GM12878 (cell line): ENCODE measurements around the gene TTYH1. TPM values are rescaled to one million over a fixed set of nuclear protein-coding genes. Genes with fewer than 3 reads are reported as not detected.

ENCODE experiments used
- BACH1 ChIP-seq: fragments of 450-650 bp; IDR thresholded peaks from 2 replicates; pipeline ENCODE4 v1.6.1; 2017; ENCODE audit warnings: mild to moderate bottlenecking, borderline replicate concordance
- BRCA1 ChIP-seq: IDR thresholded peaks from 2 replicates; pipeline ENCODE4 v1.6.1; 2011; ENCODE audit warnings: low read depth, low read length, improper control_type of control experiment
- CBX3 ChIP-seq: fragments of 200-600 bp; sonication (generic); IDR thresholded peaks from 2 replicates; pipeline ENCODE4 v1.6.1; 2016; ENCODE audit warnings: low read depth, borderline replicate concordance
- ESRRA ChIP-seq: IDR thresholded peaks from 2 replicates; pipeline ENCODE4 v1.6.1; 2012; ENCODE audit warnings: mild to moderate bottlenecking, low read length, improper control_type of control experiment
- IRF5 ChIP-seq: fragments of 450-650 bp; IDR thresholded peaks from 2 replicates; pipeline ENCODE4 v1.6.1; 2017; ENCODE audit warnings: borderline replicate concordance
- MYC ChIP-seq: IDR thresholded peaks from 2 replicates; pipeline ENCODE4 v1.6.1; 2011; ENCODE audit warnings: mild to moderate bottlenecking, low read length, moderate library complexity, inconsistent platforms; ENCODE audit not compliant: insufficient read depth, insufficient replicate concordance, insufficient read length, severe bottlenecking
- NR2C2 ChIP-seq: IDR thresholded peaks from 2 replicates; pipeline ENCODE4 v1.6.1; 2011; ENCODE audit warnings: borderline replicate concordance, low read depth; ENCODE audit not compliant: control insufficient read depth, insufficient read length
- POLR2AphosphoS5 ChIP-seq: IDR thresholded peaks from 2 replicates; pipeline ENCODE4 v1.6.1; 2011; ENCODE audit warnings: mild to moderate bottlenecking, low read length, inconsistent platforms
- WRNIP1 ChIP-seq: IDR thresholded peaks from 2 replicates; pipeline ENCODE4 v1.6.1; 2011; ENCODE audit warnings: low read depth, low read length, improper control_type of control experiment, borderline replicate concordance
- YY1 ChIP-seq: IDR thresholded peaks from 2 replicates; pipeline ENCODE4 v1.6.1; 2011; ENCODE audit warnings: low read depth, mild to moderate bottlenecking, low read length
- polyA plus RNA-seq, 11 experiments: library from polyadenylated mRNA; depleted of rRNA in 4 of 11; unstranded in 6 of 11; stranded (reverse) in 5 of 11; fragments of >200 nt; fragmentation: Nextera tagmentation in 4 of 11; fragmentation: Illumina TruSeq in 1 of 11; extraction: Ambion mirVana in 4 of 11; extraction: Trizol in 1 of 11; gene quantifications; 1 replicate in 1 of 11; 2 replicates in 10 of 11; pipeline versions ENCODE4 v1.2.1 to v1.2.3, GENCODE V29; 2011 to 2016; ENCODE audit warnings: inconsistent platforms in 2 of 11, missing spikeins in 2 of 11, low read depth in 1 of 11
- total RNA-seq, 4 experiments: library from RNA; depleted of rRNA in 3 of 4; stranded (reverse); fragments of >200 nt in 3 of 4; fragmentation: Illumina TruSeq in 1 of 4; extraction: Trizol in 1 of 4; gene quantifications; 2 replicates each; pipeline versions ENCODE4 v1.2.1 to v1.2.3, GENCODE V29; 2013 to 2021
- TF ChIP-seq, protein P1 (sequence below): IDR thresholded peaks from 2 replicates; pipeline ENCODE4 v1.6.1; 2011; ENCODE audit warnings: borderline replicate concordance, low read depth, mild to moderate bottlenecking, moderate library complexity, low read length; ENCODE audit not compliant: insufficient read depth, poor library complexity, severe bottlenecking

TTYH1 gene
- total and polyA plus RNA-seq, 10 of the 15 experiments (the other 5 are each of a cell fraction or from before 2014, with no cell fraction given): 0.01 to 0.36 (median 0.09) TPM; not detected in 3

- no peak for TF ChIP-seq WRNIP1
- TF ChIP-seq IRF5: no peak
- TF ChIP-seq NR2C2: no peak
- TF ChIP-seq BACH1: peak; percentile 18
- peak; percentile 82 for TF ChIP-seq YY1
- TF ChIP-seq, protein P1, sequence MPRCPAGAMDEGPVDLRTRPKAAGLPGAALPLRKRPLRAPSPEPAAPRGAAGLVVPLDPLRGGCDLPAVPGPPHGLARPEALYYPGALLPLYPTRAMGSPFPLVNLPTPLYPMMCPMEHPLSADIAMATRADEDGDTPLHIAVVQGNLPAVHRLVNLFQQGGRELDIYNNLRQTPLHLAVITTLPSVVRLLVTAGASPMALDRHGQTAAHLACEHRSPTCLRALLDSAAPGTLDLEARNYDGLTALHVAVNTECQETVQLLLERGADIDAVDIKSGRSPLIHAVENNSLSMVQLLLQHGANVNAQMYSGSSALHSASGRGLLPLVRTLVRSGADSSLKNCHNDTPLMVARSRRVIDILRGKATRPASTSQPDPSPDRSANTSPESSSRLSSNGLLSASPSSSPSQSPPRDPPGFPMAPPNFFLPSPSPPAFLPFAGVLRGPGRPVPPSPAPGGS: peak; percentile 20
- TF ChIP-seq MYC: peak; percentile 53
- no peak for TF ChIP-seq CBX3
- TF ChIP-seq ESRRA: no peak
- no peak for TF ChIP-seq BRCA1
- TF ChIP-seq POLR2AphosphoS5: peak; percentile 40; the same call in 1 of the 2 replicates
Observed at GRCh38 chr19:54462655-54463530, 47.6 kb downstream of the TTYH1 start (continued).
